Measurements from ENCODE around the gene MYO1B.
A peak's percentile ranks its signal among the peaks of the same experiment; 100 is the strongest.

Gene MYO1B

DNA sequence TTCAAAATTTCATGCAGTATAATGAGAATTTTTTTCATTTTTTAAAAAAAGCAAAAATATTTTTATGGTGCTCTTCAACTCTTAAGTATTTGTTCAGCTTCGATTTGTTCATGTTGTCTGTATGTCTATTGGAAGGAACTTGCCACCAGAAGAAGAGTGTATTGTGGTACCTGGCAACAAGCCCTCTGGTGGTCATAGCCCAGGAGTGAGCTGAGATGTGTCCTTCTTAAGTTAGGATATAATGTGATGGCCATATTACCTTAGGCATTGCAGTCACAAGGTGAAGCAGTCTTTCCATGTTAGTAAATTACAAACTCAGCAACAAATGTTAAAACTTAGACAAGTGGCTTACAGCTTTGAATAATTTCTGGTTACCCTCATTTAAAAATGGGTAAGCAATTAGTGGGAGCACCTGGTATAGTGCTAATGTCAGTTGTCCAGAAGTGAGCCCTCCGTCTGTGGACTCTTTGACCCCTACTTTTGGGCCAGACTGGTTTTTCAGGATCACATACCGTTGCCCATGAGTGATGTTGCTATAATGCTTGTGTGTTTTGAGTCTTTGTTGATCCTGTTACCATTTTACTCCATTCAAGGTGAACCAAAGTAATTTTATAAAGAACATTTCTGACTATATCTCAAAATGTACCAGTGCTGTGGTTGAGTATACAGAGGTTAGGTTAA is 57.4 kb downstream of the MYO1B start:
- no peak overlapping the region for H3K4me3 ChIP-seq (ENCODE audit: low read depth, low read length, poor library complexity, severe bottlenecking)
- H3K36me3 ChIP-seq (ENCODE audit: insufficient read depth, low read length), result no peaks in the 10 kb centered on the region
- H3K79me2 ChIP-seq (ENCODE audit: insufficient read depth, low read length), result no peaks in the 10 kb centered on the region
- no peak overlapping the region for H3K4me2 ChIP-seq (ENCODE audit: low read length)
- H4K20me1 ChIP-seq (ENCODE audit: insufficient read depth, low read length), result no peaks in the 10 kb centered on the region
- no peak overlapping the region for H2AFZ ChIP-seq (ENCODE audit: low read length)
- no peak overlapping the region for H3K9ac ChIP-seq (ENCODE audit: low read length)
- H3K27me3 ChIP-seq (ENCODE audit: insufficient read depth, low read length), result no peaks in the 10 kb centered on the region
- no peaks in the 10 kb centered on the region for H3K4me1 ChIP-seq (ENCODE audit: insufficient read depth, low read length, severe bottlenecking)
- no peaks in the 10 kb centered on the region for H3F3A ChIP-seq (ENCODE audit: insufficient read depth, low read length)
- no peaks in the 10 kb centered on the region for H3K9me2 ChIP-seq (ENCODE audit: low read depth, low read length)
- TF ChIP-seq, protein P1, sequence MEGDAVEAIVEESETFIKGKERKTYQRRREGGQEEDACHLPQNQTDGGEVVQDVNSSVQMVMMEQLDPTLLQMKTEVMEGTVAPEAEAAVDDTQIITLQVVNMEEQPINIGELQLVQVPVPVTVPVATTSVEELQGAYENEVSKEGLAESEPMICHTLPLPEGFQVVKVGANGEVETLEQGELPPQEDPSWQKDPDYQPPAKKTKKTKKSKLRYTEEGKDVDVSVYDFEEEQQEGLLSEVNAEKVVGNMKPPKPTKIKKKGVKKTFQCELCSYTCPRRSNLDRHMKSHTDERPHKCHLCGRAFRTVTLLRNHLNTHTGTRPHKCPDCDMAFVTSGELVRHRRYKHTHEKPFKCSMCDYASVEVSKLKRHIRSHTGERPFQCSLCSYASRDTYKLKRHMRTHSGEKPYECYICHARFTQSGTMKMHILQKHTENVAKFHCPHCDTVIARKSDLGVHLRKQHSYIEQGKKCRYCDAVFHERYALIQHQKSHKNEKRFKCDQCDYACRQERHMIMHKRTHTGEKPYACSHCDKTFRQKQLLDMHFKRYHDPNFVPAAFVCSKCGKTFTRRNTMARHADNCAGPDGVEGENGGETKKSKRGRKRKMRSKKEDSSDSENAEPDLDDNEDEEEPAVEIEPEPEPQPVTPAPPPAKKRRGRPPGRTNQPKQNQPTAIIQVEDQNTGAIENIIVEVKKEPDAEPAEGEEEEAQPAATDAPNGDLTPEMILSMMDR (IDR thresholded peaks at IDR 0.05; ENCODE audit: low read length), result peak; percentile 21; the same call in 1 of the 2 replicates
- no peak for TF ChIP-seq EZH2 (IDR thresholded peaks at IDR 0.05; ENCODE audit: borderline replicate concordance, low read length)
- no peaks in the 10 kb centered on the region for H3K9me3 ChIP-seq (ENCODE audit: low read length)
- no peak overlapping the region for H3K27ac ChIP-seq (ENCODE audit: low read depth, low read length, poor library complexity, severe bottlenecking)

DNA sequence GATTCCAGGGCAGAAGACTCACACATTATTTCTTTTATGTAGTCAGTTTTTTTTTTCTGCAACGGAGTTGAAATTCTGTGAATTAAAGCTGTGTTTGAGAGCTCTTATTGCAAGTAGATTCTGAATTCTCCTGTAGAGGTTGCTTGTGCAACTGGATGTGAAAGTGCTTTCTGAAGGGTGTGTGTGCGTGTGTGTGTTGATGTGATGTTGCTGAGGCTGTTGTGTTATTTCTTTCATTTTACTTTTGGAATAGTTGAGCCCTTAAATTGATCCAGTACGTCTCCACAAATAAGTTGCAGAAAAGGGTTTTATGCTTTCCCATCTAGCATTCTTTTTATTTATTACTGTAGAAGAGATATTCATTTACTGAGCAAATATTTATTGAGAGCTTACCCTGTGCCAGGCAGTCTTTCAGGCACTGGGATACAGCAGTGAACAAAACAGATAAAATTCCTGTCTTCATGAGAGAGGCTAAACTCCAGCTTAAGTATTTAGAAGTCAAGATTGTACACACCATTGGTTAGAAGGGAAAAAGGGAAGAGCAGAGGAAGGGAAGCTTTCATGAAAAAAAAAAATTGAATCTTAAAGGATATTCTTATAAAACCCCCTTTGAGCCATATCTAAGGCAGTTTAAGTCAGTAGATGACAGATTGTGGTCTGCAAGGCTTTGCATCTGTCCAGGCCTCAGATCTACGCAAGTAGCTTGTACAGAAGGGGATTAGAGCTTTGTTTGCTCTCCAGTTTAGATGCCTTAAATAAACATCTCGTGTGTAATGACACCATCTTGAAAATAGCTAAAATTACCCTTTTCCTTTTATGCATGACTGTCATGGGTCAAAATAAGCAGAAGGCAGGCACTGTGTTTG is 58.2 kb downstream of the MYO1B start:
- Histone ChIP-seq H4K20me1 (ENCODE audit: insufficient read depth, low read length) (no peaks in the 10 kb centered on the region), H3K79me2 (ENCODE audit: insufficient read depth, low read length) (no peaks in the 10 kb centered on the region), H3K36me3 (ENCODE audit: insufficient read depth, low read length) (no peaks in the 10 kb centered on the region), H3K27me3 (ENCODE audit: insufficient read depth, low read length) (no peaks in the 10 kb centered on the region), H3K9me3 (ENCODE audit: low read length) (no peaks in the 10 kb centered on the region), H3K9me2 (ENCODE audit: low read depth, low read length) (no peaks in the 10 kb centered on the region), H3K4me2 (ENCODE audit: low read length) (no peak overlapping the region), H3K4me1 (ENCODE audit: insufficient read depth, low read length, severe bottlenecking) (no peaks in the 10 kb centered on the region), H3F3A (ENCODE audit: insufficient read depth, low read length) (no peaks in the 10 kb centered on the region), H3K9ac (ENCODE audit: low read length) (no peak overlapping the region), H2AFZ (ENCODE audit: low read length) (no peak overlapping the region), H3K4me3 (ENCODE audit: low read depth, low read length, poor library complexity, severe bottlenecking) (no peak overlapping the region), H3K27ac (ENCODE audit: low read depth, low read length, poor library complexity, severe bottlenecking) (no peak overlapping the region)
- TF ChIP-seq EZH2 (IDR thresholded peaks at IDR 0.05; ENCODE audit: borderline replicate concordance, low read length), result no peak
- TF ChIP-seq, protein P1 (IDR thresholded peaks at IDR 0.05; ENCODE audit: low read length), result no peak

DNA sequence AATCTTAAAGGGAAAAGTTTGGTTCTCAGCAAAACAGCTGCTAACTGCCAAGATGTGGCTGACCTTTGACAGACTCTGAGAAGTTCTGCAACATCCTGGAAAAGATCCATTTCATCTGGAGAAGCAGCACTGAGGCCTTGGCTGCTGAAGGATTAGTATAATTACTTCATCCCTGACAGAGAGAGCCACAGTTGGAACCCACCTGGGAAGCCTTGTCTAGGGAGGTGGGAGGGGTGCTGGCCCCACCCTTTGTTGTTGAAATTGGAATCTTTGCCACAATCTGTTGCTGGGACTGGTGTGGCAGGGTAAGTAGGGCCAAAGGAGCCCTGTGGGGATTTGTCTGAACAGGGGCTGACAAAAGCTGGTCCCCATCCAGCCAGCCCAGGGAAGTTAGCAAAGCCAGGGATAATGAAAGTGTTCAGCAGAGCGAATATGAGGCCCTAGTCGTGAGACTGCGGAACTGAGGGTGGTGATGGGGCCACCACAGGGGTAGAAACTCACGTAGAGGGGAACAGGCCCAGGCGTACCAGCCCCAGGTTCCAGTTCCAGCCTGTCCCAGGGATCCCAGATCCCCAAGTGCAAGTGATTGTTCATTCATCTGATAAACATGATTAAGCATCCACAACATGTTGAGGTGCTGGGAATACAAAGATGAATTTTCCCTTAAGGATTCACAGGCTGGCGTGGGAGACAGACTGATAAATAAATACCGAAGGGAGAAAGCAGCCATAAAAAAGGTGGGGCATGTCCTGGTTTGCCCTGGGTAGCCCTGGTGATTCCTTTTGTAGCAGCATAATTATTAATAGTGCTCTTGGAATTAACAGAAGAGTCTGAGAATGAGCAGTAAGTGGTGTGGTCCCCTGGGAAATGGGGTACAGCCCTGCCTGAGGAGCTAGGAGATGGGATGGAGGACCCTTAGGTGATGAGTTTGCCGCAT is 60.0 kb downstream of the MYO1B start:
- H3K27ac ChIP-seq (ENCODE audit: low read depth, low read length, poor library complexity, severe bottlenecking), result no peak overlapping the region
- no peaks in the 10 kb centered on the region for H3K9me2 ChIP-seq (ENCODE audit: low read depth, low read length)
- H3K9me3 ChIP-seq (ENCODE audit: low read length), result no peaks in the 10 kb centered on the region
- H4K20me1 ChIP-seq (ENCODE audit: insufficient read depth, low read length), result no peaks in the 10 kb centered on the region
- no peak overlapping the region for H2AFZ ChIP-seq (ENCODE audit: low read length)
- no peaks in the 10 kb centered on the region for H3K79me2 ChIP-seq (ENCODE audit: insufficient read depth, low read length)
- no peak overlapping the region for H3K4me2 ChIP-seq (ENCODE audit: low read length)
- H3K36me3 ChIP-seq (ENCODE audit: insufficient read depth, low read length), result no peaks in the 10 kb centered on the region
- no peak for TF ChIP-seq EZH2 (IDR thresholded peaks at IDR 0.05; ENCODE audit: borderline replicate concordance, low read length)
- TF ChIP-seq, protein P1 (IDR thresholded peaks at IDR 0.05; ENCODE audit: low read length), result no peak
- no peak overlapping the region for H3K9ac ChIP-seq (ENCODE audit: low read length)
- no peak overlapping the region for H3K4me3 ChIP-seq (ENCODE audit: low read depth, low read length, poor library complexity, severe bottlenecking)
- no peaks in the 10 kb centered on the region for H3K4me1 ChIP-seq (ENCODE audit: insufficient read depth, low read length, severe bottlenecking)
- H3F3A ChIP-seq (ENCODE audit: insufficient read depth, low read length), result no peaks in the 10 kb centered on the region
- H3K27me3 ChIP-seq (ENCODE audit: insufficient read depth, low read length), result no peaks in the 10 kb centered on the region
